ENCODE measurements around the gene GTF3C4. TPM values are rescaled to one million over a fixed set of nuclear protein-coding genes. Genes with fewer than 3 reads are reported as not detected.

Gene GTF3C4
- polyA plus RNA-seq, 3 donors, result 0.99 to 2.7 (median 2.1) TPM

DNA sequence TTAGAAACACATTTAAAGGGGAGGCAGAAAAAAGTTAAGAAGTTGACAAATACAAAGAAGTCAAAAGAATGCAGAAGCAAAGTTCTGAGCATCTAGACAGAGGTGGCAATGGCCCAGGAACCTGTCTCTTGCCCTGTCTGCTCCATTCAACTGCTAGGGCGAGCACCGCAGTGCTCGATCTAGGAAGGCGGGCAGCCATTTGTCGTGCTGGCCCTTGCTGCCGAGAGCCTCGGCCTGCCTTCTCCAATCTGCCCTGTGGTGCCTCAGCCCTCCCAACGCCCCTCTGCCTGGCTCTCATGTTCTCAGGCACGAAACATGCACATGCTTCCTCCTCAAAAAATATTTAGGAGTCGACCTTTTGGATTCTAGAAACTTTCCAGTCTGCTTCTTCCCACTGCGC lies 42.7 kb upstream of the GTF3C4 start:
- intact Hi-C loops (cut with micrococcal nuclease), result no loop called here
- no peaks in the 10 kb centered on the region for H3K9me3 Mint-ChIP-seq
- Histone ChIP-seq H2AFZ (ENCODE audit: insufficient read depth, low read depth, low read length, poor library complexity, severe bottlenecking) (no peak overlapping the region), H3K4me1 (ENCODE audit: control insufficient read depth in 1 of 2, insufficient read depth in 2 of 2, low read length in 2 of 2) (no peaks in the 10 kb centered on the region), H3K27me3 (ENCODE audit: control insufficient read depth in 2 of 2, insufficient read depth in 2 of 2, low read length in 2 of 2) (no peaks in the 10 kb centered on the region), H3K9me3 (replicated peaks in 1 of 2; ENCODE audit: control insufficient read depth in 1 of 2, insufficient read depth in 1 of 2, low read length in 2 of 2) (no peaks in the 10 kb centered on the region), H3K36me3 (replicated peaks in 1 of 2; ENCODE audit: control insufficient read depth in 1 of 2, insufficient read depth in 2 of 2, low read length in 2 of 2) (peaks cover 23 to 57% of the 10 kb centered on the region in 2 donors), H4K20me1 (ENCODE audit: insufficient read depth, low read length) (no peaks in the 10 kb centered on the region), H3K27ac (ENCODE audit: low read depth in 1 of 2, low read length in 2 of 2) (no peak overlapping the region), H3K79me2 (ENCODE audit: insufficient read depth, low read length) (no peaks in the 10 kb centered on the region), H3K4me3 (replicated peaks in 1 of 3; ENCODE audit: low read depth in 2 of 3, low read length in 3 of 3) (no peak overlapping the region), H3K9ac (ENCODE audit: insufficient read depth, low read length, poor library complexity, severe bottlenecking) (no peak overlapping the region), H3K4me2 (replicated peaks; ENCODE audit: extremely low read depth, low read length, poor library complexity, severe bottlenecking) (no peak overlapping the region)
- H3K4me3 Mint-ChIP-seq, result no peak overlapping the region
- 92% methylated on average over 8 of the region's 11 CpGs for WGBS (ENCODE audit: insufficient coverage)
- no peaks in the 10 kb centered on the region for H3K4me1 Mint-ChIP-seq
- peaks cover 62 to 67% of the 10 kb centered on the region in 2 donors for H3K36me3 Mint-ChIP-seq
- no peak overlapping the region for H3K27ac Mint-ChIP-seq
- TF ChIP-seq, protein P1, sequence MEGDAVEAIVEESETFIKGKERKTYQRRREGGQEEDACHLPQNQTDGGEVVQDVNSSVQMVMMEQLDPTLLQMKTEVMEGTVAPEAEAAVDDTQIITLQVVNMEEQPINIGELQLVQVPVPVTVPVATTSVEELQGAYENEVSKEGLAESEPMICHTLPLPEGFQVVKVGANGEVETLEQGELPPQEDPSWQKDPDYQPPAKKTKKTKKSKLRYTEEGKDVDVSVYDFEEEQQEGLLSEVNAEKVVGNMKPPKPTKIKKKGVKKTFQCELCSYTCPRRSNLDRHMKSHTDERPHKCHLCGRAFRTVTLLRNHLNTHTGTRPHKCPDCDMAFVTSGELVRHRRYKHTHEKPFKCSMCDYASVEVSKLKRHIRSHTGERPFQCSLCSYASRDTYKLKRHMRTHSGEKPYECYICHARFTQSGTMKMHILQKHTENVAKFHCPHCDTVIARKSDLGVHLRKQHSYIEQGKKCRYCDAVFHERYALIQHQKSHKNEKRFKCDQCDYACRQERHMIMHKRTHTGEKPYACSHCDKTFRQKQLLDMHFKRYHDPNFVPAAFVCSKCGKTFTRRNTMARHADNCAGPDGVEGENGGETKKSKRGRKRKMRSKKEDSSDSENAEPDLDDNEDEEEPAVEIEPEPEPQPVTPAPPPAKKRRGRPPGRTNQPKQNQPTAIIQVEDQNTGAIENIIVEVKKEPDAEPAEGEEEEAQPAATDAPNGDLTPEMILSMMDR (IDR thresholded peaks at IDR 0.05), result no peak
- no peak for DNase-seq
- peaks cover 0 to 3% (median 0%) of the 10 kb centered on the region in 3 donors for H3K27me3 Mint-ChIP-seq (ENCODE audit: low read depth in 3 of 3)

DNA sequence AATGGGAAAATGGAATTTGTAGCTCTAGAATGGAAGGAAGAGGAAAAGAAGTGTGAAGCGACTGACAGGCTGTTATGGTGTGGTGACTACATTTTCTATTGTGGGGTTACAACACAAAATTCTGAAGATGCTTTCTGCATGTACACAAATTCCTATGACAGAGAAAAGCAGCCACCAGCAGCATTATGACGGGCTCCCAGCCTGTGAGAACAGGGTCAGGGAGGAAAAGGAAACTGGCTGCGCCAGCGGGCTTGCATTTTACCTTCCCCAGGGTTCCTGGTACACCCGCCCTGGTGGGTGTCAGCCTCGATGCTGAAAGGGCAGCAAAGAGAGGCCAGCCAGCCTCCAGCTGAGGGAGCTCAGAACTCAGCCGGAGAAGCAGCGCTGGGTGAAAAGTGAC lies 41.5 kb upstream of the GTF3C4 start:
- Histone ChIP-seq H3K4me3 (replicated peaks in 1 of 3; ENCODE audit: low read depth in 2 of 3, low read length in 3 of 3) (no peak overlapping the region), H3K79me2 (ENCODE audit: insufficient read depth, low read length) (no peaks in the 10 kb centered on the region), H2AFZ (ENCODE audit: insufficient read depth, low read depth, low read length, poor library complexity, severe bottlenecking) (no peak overlapping the region), H3K27me3 (ENCODE audit: control insufficient read depth in 2 of 2, insufficient read depth in 2 of 2, low read length in 2 of 2) (no peaks in the 10 kb centered on the region), H3K4me2 (replicated peaks; ENCODE audit: extremely low read depth, low read length, poor library complexity, severe bottlenecking) (no peak overlapping the region), H3K9ac (ENCODE audit: insufficient read depth, low read length, poor library complexity, severe bottlenecking) (no peak overlapping the region), H3K4me1 (ENCODE audit: control insufficient read depth in 1 of 2, insufficient read depth in 2 of 2, low read length in 2 of 2) (no peaks in the 10 kb centered on the region), H3K9me3 (replicated peaks in 1 of 2; ENCODE audit: control insufficient read depth in 1 of 2, insufficient read depth in 1 of 2, low read length in 2 of 2) (no peaks in the 10 kb centered on the region), H3K36me3 (replicated peaks in 1 of 2; ENCODE audit: control insufficient read depth in 1 of 2, insufficient read depth in 2 of 2, low read length in 2 of 2) (peaks cover 21 to 54% of the 10 kb centered on the region in 2 donors), H4K20me1 (ENCODE audit: insufficient read depth, low read length) (no peaks in the 10 kb centered on the region), H3K27ac (ENCODE audit: low read depth in 1 of 2, low read length in 2 of 2) (no peak overlapping the region)
- Mint-ChIP-seq H3K27me3 (ENCODE audit: low read depth in 3 of 3) (peaks cover 0 to 3% (median 0%) of the 10 kb centered on the region in 3 donors), H3K4me3 (no peak overlapping the region), H3K36me3 (peaks cover 58 to 59% of the 10 kb centered on the region in 2 donors), H3K27ac (no peak overlapping the region), H3K4me1 (no peaks in the 10 kb centered on the region), H3K9me3 (no peaks in the 10 kb centered on the region)
- TF ChIP-seq, protein P1 (IDR thresholded peaks at IDR 0.05), result no peak
- 95% methylated on average over 5 of the region's 8 CpGs for WGBS (ENCODE audit: insufficient coverage)
- intact Hi-C loops (cut with micrococcal nuclease), result no loop called here
- DNase-seq, result no peak

Data from CD14-positive monocyte (primary cell).